ENCODE data around the gene PRKCG. TPM values are rescaled to one million over a fixed set of nuclear protein-coding genes. Genes with fewer than 3 reads are reported as not detected.

Gene PRKCG
- total RNA-seq: 3.1 TPM

DNA sequence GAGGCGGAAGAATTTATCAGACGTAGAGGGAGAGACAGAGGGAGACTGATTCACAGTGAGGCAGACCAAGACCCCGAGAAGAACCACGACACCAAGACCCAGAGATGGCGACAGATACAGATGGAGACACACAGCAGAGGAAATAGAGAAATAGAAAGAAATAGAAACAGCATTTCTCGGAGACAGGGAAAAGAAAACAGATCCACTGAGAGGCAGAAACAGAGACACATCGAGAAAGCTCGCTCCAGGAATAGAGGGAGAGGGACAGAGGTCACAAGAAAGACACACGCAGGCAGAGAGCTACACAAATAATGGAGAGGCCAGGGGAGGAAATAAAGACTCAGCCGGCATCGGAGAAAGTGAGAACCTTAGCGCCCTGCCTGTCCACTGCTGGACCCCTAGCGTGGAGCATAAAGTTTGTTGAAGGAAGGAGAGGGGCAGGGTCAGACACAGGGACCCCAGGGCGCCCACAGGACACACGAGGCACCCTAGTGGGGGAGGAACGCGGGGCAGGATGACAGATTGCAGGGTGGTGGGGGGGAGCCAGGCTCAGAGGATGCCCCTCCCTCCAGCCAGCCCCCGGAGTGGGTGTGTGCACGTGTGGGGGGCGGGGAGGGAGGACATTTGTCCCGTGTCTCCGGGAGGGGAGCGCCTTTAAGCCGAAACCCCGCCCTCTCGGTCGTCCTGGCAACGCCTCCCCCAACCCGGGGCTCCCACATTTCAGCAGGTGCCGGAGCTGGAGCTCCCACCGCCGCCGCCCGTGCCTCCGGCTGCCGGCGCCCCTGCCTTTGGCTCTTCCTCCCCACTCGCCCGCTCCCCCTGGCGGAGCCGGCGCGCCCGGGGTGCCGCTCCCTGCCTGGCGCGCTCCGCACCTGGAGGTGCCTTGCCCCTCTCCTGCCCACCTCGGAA lies at the start of gene PRKCG:
Gene PRKCG (plus strand): TSS at position 716 of the 909 bp plus-strand sequence. CDS start 298 bp downstream, outside the sequence.

DNA sequence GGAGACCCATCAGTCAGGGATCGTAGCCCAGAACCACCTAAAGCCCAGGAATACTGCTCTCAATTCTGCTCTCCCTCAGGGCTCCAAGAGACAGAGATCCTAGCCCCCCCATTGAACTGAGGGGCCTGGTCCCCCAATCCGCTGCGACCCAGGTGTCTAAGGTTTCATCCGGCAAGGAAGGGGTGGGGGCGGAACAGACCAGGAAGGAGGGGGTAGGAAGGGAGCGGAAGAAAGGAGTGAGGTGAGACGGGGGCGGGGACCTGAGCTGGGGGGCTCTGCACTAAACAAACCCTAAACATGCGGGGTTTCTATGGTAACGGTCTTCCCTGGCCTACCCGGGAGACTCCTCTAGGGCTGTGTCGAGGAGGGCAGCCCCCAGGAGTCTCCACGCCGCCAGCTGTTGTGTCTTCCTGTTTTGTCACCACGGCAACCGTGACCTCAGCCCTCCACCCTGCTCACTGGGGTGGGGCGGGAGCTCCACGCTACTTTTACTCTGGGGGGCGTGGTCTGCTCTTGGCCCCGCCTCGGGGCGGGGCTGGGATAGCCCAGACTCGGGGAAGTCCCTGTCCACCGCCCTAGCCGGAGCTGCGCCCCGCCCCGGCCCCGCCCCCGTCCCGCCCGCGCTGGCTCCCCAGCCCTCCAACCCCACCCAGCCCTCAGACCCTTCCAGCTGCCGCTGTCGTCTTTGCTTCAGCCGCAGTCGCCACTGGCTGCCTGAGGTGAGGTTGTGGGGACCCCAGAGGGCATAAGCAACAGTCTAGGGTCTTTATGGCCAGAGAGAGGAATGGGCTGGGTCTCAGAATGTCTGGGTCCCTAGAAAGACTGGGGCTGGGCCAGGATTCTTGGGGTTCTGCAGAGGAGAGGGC lies 14.5 kb upstream of the PRKCG start, which contains the start of gene MYADM:
Gene MYADM (plus strand): TSS at position 659 of the 866 bp plus-strand sequence. CDS start 5,647 bp downstream, outside the sequence.

DNA sequence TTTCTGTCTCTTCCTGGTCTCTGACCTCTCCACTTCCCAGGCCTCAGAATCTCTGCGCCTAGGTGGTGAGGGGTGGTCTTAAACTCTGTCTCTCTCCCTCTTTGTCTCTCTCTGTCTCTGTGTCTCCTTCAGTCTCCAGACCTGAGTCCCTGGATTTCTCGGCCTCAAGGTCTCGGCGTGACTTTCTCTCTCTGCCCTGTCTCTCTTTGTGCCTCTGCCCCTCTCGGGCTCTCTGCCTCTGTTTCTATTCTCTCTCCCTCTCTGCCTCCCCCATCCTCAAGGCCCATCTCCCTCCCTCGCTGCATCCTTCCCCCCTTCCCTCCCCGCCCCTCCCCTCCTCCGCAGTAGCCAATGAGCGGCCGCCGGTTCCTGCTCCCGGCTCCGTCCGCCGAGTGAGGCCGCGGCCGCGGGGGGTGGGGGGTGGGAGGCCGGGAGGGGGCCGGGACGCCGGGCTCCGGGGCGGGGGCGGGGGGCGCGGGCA lies 27.0 kb downstream of the PRKCG start, which contains the start of gene CACNG7:
Gene CACNG7 (plus strand): TSS at position 344 of the 481 bp plus-strand sequence. CDS start 3,554 bp downstream, outside the sequence.

Other genes starting within 250 kb of the PRKCG start
- not detected for gene NLRP12, start 57.9 kb upstream of the PRKCG start, total RNA-seq
- 3.4 TPM for gene MYADM, start 14.3 kb upstream of the PRKCG start, total RNA-seq
- gene CACNG7, start 27.1 kb downstream of the PRKCG start, total RNA-seq: 10.3 TPM
- gene CACNG8, start 80.7 kb downstream of the PRKCG start, total RNA-seq: 8.5 TPM
- gene CACNG6, start 109.4 kb downstream of the PRKCG start, total RNA-seq: not detected
- gene VSTM1, start 181.7 kb downstream of the PRKCG start, total RNA-seq: not detected
- gene TARM1, start 199.2 kb downstream of the PRKCG start, total RNA-seq: not detected
- not detected for gene OSCAR, start 218.6 kb downstream of the PRKCG start, total RNA-seq
- gene NDUFA3, start 220.7 kb downstream of the PRKCG start, total RNA-seq: 8.1 TPM
- gene TFPT, start 233.5 kb downstream of the PRKCG start, total RNA-seq: 6.3 TPM
- 31.9 TPM for gene PRPF31, start 233.6 kb downstream of the PRKCG start, total RNA-seq

All from parietal lobe (tissue), 1 donor.